Left forelimb (tissue), 1 donor: ENCODE measurements around the gene SUMO2.
A peak's percentile ranks its signal among the peaks of the same experiment; 100 is the strongest.
"Not testable (repeated sequence)": the region's sequence is repeated elsewhere in the genome, so short reads cannot be mapped to it uniquely, and the experiment has no call there.

ENCODE experiments used
- DNase-seq: peaks from one replicate; pipeline ENCODE4 v3.0.0-alpha.2; 2018; ENCODE audit warnings: low spot score

Gene SUMO2

GRCh38 chr17:75144816-75145512, 37.8 kb downstream of the SUMO2 start:
- DNase-seq: no peak

- DNase-seq: no peak
Observed at GRCh38 chr17:75142236-75142971, 40.4 kb downstream of the SUMO2 start.

- DNase-seq: no peak
Observed at GRCh38 chr17:75138519-75138918, 44.2 kb downstream of the SUMO2 start.

- not testable (repeated sequence) for DNase-seq
Observed at GRCh38 chr17:75137762-75138161, 45.0 kb downstream of the SUMO2 start.

- no peak for DNase-seq
Observed at GRCh38 chr17:75135946-75136345, 46.8 kb downstream of the SUMO2 start.

- DNase-seq: no peak
Observed at GRCh38 chr17:75135452-75135851, 47.3 kb downstream of the SUMO2 start.

GRCh38 chr17:75133607-75134347, 49.0 kb downstream of the SUMO2 start:
- DNase-seq: not testable (repeated sequence)

- DNase-seq: no peak
Observed at GRCh38 chr17:75133001-75133400, 49.8 kb downstream of the SUMO2 start.

- DNase-seq: not testable (repeated sequence)
Observed at GRCh38 chr17:75132018-75133000, 50.5 kb downstream of the SUMO2 start.

GRCh38 chr17:75131278-75132017, 51.3 kb downstream of the SUMO2 start, which contains the start of gene NT5C:
NT5C (minus strand) TSS chr17:75131742; CDS start chr17:75131707, 35 bp downstream.
- peak; percentile 91 for DNase-seq

GRCh38 chr17:75130632-75131277, 52.0 kb downstream of the SUMO2 start:
- DNase-seq: peak; percentile 76

GRCh38 chr17:75130059-75130631, 52.6 kb downstream of the SUMO2 start:
- no peak for DNase-seq

GRCh38 chr17:75129576-75129975, 53.2 kb downstream of the SUMO2 start:
- no peak for DNase-seq

GRCh38 chr17:75128694-75129505, 53.9 kb downstream of the SUMO2 start:
- DNase-seq: no peak

GRCh38 chr17:75127936-75128335, 54.8 kb downstream of the SUMO2 start:
- not testable (repeated sequence) for DNase-seq

GRCh38 chr17:75126954-75127353, 55.8 kb downstream of the SUMO2 start:
- no peak for DNase-seq

GRCh38 chr17:75125984-75126383, 56.8 kb downstream of the SUMO2 start:
- no peak for DNase-seq

- DNase-seq: no peak
Observed at GRCh38 chr17:75124819-75125162, 58.0 kb downstream of the SUMO2 start.
